ENCODE data around the gene WNK1.

- no peak for TF ChIP-seq POLR2AphosphoS5 (IDR thresholded peaks at IDR 0.05)
- TF ChIP-seq CTCF (IDR thresholded peaks at IDR 0.05), result no peak
- TF ChIP-seq EP300 (IDR thresholded peaks at IDR 0.05), result no peak
- no peak for TF ChIP-seq POLR2A (IDR thresholded peaks at IDR 0.05)
Measured at GRCh38 chr12:848173-848865, 95.9 kb downstream of the WNK1 start.
